ENCODE measurements around the gene ATG4C. TPM values are rescaled to one million over a fixed set of nuclear protein-coding genes. Genes with fewer than 3 reads are reported as not detected.
A peak's percentile ranks its signal among the peaks of the same experiment; 100 is the strongest.
"Not testable (repeated sequence)": the region's sequence is repeated elsewhere in the genome, so short reads cannot be mapped to it uniquely, and the experiment has no call there.

The ATG4C gene
- total RNA-seq, 1 donor from 2014 or later = 10.5 TPM

DNA sequence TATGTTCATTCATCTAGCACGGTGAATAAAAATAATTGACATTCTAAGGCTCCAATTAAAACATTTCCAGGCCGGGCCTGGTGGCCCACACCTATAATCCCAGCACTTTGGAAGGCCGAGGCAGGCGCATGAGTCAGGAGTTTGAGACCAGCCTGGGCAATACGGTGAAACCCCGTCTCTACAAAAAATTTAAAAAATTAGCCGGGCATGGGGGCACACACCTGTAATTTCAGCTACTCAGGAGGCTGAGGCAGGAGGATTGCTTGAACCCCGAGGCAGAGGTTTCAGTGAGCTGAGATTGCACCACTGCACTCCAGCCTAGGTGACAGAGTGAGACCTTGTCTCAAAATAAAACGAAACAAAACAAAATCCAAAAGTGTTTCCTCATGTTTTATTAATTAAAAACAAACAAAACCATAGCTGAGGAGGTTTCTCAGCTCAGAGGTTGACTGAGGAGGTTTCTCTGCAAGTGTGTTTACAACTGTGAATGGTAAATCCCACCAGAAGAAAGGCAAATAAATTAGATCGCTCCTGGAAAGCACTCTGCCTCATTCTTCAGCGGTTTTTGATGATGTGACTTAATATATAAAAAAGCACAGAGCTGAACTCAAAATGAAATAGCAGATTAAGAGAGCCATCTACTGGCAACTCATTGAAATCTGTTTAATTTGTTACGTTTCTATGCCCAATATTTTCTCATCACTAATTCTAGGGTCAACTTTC, 37.7 kb upstream of the ATG4C start:
- H3K9me3 Mint-ChIP-seq (ENCODE audit: unreplicated experiment) = peaks cover 20% of the 10 kb centered on the region
- TF ChIP-seq, protein P1, sequence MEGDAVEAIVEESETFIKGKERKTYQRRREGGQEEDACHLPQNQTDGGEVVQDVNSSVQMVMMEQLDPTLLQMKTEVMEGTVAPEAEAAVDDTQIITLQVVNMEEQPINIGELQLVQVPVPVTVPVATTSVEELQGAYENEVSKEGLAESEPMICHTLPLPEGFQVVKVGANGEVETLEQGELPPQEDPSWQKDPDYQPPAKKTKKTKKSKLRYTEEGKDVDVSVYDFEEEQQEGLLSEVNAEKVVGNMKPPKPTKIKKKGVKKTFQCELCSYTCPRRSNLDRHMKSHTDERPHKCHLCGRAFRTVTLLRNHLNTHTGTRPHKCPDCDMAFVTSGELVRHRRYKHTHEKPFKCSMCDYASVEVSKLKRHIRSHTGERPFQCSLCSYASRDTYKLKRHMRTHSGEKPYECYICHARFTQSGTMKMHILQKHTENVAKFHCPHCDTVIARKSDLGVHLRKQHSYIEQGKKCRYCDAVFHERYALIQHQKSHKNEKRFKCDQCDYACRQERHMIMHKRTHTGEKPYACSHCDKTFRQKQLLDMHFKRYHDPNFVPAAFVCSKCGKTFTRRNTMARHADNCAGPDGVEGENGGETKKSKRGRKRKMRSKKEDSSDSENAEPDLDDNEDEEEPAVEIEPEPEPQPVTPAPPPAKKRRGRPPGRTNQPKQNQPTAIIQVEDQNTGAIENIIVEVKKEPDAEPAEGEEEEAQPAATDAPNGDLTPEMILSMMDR (IDR thresholded peaks at IDR 0.05) = peak; percentile 74
- H3K4me3 Mint-ChIP-seq (ENCODE audit: unreplicated experiment) = peak overlapping the region; percentile 60
- H3K36me3 Mint-ChIP-seq (ENCODE audit: unreplicated experiment) = peaks cover 3% of the 10 kb centered on the region
- peak overlapping the region; percentile 27 for H3K27ac Mint-ChIP-seq (ENCODE audit: unreplicated experiment)
- no peaks in the 10 kb centered on the region for H3K27me3 Mint-ChIP-seq (ENCODE audit: unreplicated experiment)
- DNase-seq (ENCODE audit: extremely low spot score, unreplicated experiment) = no peak
- H3K4me1 Mint-ChIP-seq (ENCODE audit: unreplicated experiment) = peaks cover 19% of the 10 kb centered on the region

DNA sequence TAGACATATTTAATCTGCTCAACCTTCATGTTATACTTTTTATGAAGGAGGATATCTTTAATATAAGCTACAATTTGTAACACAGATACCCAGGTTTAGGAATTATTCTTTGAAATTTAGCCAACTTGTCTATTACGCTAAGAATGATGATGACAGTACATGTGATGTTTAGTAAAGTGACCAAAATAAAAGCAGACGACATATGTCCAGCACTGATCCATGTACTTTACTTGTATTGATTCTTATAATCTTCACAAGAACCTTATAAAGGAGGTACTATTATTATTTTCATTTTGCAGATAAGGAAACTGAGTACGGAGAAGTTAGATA, 37.2 kb upstream of the ATG4C start:
- Mint-ChIP-seq H3K4me3 (ENCODE audit: unreplicated experiment) (no peak overlapping the region), H3K36me3 (ENCODE audit: unreplicated experiment) (peaks cover 3% of the 10 kb centered on the region), H3K9me3 (ENCODE audit: unreplicated experiment) (peaks cover 15% of the 10 kb centered on the region), H3K4me1 (ENCODE audit: unreplicated experiment) (peaks cover 20% of the 10 kb centered on the region), H3K27ac (ENCODE audit: unreplicated experiment) (no peak overlapping the region), H3K27me3 (ENCODE audit: unreplicated experiment) (no peaks in the 10 kb centered on the region)
- DNase-seq (ENCODE audit: extremely low spot score, unreplicated experiment) = no peak
- TF ChIP-seq, protein P1 (IDR thresholded peaks at IDR 0.05) = peak; percentile 12

DNA sequence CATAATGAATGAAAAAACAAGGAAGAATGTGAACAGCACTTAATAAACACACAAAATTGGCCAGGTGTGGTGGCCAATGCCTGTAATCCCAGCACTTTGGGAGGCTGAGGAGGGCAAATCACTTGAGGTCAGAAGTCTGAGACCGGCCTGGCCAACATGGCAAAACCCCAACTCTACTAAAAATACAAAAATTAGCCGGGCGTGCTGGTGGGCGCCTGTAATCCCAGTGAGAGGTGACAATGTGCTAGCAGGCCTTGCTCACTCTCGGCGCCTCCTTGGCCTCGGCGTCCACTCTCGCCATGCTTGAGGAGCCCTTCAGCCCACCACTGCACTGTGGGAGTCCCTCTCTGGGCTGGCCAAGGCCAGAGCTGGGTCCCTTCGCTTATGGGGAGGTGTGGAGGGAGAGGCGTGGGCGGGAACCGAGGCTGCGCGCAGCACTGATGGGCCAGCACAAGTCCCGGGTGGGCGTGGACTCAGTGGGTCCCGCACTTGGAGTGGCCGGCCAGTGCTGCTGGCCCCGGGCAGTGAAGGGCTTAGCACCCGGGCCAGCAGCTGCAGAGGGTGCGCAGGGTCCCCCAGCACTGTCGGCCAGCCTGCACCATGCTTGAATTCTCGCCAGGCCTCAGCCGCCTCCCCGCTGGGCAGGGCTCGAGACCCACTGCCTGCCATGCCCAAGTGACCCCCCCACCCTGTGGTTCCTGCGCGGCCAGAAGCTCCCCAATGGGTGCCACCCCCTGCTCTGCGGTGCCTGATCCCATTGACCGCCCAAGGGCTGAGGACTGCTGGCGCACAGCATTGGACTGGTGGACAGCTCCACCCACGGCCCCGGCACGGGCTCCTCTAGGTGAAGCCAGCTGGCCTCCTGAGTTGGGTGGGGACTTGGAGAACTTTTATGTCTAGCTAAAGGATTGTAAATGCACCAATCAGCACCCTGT, 30.6 kb upstream of the ATG4C start:
- H3K27ac Mint-ChIP-seq (ENCODE audit: unreplicated experiment) = no peak overlapping the region
- H3K4me3 Mint-ChIP-seq (ENCODE audit: unreplicated experiment) = no peak overlapping the region
- H3K4me1 Mint-ChIP-seq (ENCODE audit: unreplicated experiment) = peaks cover 7% of the 10 kb centered on the region
- no peak for DNase-seq (ENCODE audit: extremely low spot score, unreplicated experiment)
- H3K27me3 Mint-ChIP-seq (ENCODE audit: unreplicated experiment) = no peaks in the 10 kb centered on the region
- H3K9me3 Mint-ChIP-seq (ENCODE audit: unreplicated experiment) = no peaks in the 10 kb centered on the region
- H3K36me3 Mint-ChIP-seq (ENCODE audit: unreplicated experiment) = no peaks in the 10 kb centered on the region
- TF ChIP-seq, protein P1 (IDR thresholded peaks at IDR 0.05) = no peak

DNA sequence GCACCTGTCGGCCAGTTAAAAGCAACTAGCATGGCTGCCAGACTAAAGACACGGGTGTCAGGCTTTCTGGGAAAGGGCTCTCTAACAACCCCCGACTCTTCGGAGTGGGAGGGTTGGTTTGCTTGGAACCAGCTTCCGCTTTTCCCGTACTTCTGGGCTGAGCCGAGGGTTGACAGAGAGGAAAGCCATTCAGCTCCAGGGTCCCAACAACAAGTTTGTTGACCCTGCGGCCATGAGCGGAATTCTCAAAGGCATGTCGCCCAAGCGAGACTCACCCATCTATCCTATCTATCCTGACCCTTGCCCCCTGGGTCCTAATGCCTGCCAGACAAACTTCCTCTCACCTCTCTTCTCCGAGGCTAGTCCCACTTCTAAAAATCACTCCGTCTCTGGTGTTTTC, 29.0 kb upstream of the ATG4C start:
- not testable (repeated sequence) for DNase-seq (ENCODE audit: extremely low spot score, unreplicated experiment); H3K9me3 Mint-ChIP-seq (ENCODE audit: unreplicated experiment); H3K27ac Mint-ChIP-seq (ENCODE audit: unreplicated experiment); H3K27me3 Mint-ChIP-seq (ENCODE audit: unreplicated experiment); H3K4me1 Mint-ChIP-seq (ENCODE audit: unreplicated experiment); H3K4me3 Mint-ChIP-seq (ENCODE audit: unreplicated experiment); H3K36me3 Mint-ChIP-seq (ENCODE audit: unreplicated experiment)

DNA sequence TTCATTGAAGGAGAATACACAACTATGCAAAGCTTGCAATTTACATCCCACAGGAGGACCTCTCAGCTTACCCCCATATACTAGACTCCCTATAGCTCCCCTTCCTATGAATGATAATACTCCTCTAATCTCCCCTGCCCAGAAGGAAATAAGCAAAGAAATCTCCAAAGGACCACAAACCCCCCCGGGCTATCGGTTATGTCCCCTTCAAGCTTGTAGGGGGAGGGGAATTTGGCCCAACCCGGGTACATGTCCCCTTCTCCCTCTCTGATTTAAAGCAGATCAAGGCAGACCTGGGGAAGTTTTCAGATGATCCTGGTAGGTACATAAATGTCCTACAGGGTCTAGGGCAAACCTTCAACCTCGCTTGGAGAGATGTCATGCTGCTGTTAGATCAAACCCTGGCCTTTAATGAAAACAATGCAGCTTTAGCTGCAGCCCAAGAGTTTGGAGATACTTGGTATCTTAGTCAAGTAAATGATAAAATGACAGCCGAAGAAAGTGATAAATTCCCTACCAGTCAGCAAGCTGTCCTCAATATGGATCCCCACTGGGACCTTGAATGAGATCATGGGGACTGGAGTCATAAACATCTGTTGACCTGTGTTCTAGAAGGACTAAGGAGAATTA, 27.6 kb upstream of the ATG4C start:
- H3K9me3 Mint-ChIP-seq (ENCODE audit: unreplicated experiment); H3K27me3 Mint-ChIP-seq (ENCODE audit: unreplicated experiment); H3K36me3 Mint-ChIP-seq (ENCODE audit: unreplicated experiment); DNase-seq (ENCODE audit: extremely low spot score, unreplicated experiment); H3K4me3 Mint-ChIP-seq (ENCODE audit: unreplicated experiment); H3K27ac Mint-ChIP-seq (ENCODE audit: unreplicated experiment); H3K4me1 Mint-ChIP-seq (ENCODE audit: unreplicated experiment): not testable (repeated sequence)

DNA sequence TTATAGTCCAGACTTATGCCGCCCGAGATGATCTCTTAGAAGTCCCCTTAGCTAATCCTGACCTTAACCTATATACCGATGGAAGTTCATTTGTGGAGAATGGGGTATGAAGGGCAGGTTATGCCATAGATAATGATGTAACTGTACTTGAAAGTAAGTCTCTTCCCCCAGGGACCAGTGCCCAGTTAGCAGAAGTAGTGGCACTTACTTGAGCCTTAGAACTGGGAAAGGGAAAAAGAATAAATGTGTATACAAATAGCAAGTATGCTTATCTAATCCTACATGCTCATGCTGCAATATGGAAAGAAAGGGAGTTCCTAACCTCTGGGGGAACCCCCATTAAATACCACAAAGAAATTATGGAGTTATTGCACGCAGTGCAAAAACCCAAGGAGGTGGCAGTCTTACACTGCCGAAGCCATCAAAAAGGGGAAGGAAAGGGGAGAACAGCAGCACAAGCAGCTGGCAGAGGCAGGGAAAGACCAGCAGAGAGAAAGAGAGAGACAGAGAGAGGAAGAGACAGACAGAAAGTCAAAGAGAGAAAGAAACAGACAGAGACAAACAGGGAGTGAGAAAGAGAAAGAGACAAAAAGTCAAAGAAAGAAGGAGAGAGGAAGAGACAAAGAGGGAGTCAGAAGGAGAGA, 24.6 kb upstream of the ATG4C start:
- not testable (repeated sequence) for H3K36me3 Mint-ChIP-seq (ENCODE audit: unreplicated experiment); H3K27me3 Mint-ChIP-seq (ENCODE audit: unreplicated experiment); H3K4me1 Mint-ChIP-seq (ENCODE audit: unreplicated experiment); H3K9me3 Mint-ChIP-seq (ENCODE audit: unreplicated experiment); H3K4me3 Mint-ChIP-seq (ENCODE audit: unreplicated experiment); H3K27ac Mint-ChIP-seq (ENCODE audit: unreplicated experiment); DNase-seq (ENCODE audit: extremely low spot score, unreplicated experiment)

DNA sequence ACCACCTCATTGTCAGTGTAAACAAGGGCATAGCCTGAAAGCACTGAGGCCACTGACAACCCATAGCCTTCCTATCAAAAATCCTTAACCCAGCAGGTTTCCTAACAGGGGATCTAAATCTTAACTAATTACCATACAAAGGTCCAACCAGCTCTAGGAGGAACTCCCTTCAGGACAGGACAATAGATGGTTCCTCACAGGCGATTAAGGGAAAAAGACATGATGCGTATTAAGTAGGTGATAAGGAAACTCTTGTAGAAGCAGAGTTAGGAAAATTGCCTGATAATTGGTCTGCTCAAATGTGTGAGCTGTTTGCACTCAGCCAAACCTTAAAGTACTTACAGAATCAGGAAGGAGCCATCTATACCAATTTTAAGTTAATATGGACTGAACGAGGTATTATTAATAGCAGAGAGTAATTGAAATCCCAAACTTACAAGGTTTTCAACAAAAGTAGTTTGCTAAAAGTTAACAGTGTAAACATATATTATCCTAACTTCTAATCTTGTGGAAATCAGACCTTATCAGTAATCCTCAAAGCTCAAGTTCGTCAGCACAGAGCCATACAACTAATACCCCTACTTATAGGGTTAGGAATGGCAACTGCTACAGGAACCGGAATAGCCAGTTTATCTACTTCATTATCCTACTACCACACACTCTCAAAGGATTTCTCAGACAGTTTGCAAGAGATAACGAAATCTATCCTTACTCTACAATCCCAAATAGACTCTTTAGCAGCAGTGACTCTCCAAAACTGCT, 23.7 kb upstream of the ATG4C start:
- not testable (repeated sequence) for H3K36me3 Mint-ChIP-seq (ENCODE audit: unreplicated experiment); H3K4me1 Mint-ChIP-seq (ENCODE audit: unreplicated experiment); H3K27me3 Mint-ChIP-seq (ENCODE audit: unreplicated experiment); H3K27ac Mint-ChIP-seq (ENCODE audit: unreplicated experiment); DNase-seq (ENCODE audit: extremely low spot score, unreplicated experiment); H3K9me3 Mint-ChIP-seq (ENCODE audit: unreplicated experiment); H3K4me3 Mint-ChIP-seq (ENCODE audit: unreplicated experiment)

DNA sequence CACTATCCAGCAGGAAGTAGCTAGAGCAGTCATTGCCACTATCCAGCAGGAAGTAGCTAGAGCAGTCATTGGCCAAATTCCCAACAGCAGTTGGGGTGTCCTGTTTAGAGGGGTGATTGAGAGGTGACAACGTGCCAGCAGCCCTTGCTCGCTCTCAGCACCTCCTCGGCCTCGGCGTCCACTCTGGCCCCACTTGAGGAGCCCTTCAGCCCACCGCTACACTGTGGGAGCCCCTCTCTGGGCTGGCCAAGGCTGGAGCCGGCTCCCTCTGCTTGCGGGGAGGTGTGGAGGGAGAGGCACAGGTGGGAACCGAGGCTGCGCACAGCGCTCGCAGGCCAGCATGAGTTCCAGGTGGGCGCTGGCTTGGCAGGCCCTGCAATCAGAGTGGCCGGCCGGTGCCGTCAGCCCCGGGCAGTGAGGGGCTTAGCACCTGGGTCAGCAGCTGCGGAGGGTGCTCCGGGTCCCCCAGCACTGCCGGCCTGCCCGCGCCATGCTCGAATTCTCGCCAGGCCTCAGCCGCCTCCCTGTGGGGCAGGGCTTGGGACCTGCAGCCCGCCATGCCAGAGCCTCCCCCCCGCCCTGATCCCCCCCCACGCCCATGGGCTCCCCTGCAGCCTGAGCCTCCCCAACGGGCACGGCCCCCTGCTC, 22.6 kb upstream of the ATG4C start:
- not testable (repeated sequence) for H3K27me3 Mint-ChIP-seq (ENCODE audit: unreplicated experiment); H3K4me3 Mint-ChIP-seq (ENCODE audit: unreplicated experiment); H3K9me3 Mint-ChIP-seq (ENCODE audit: unreplicated experiment); H3K36me3 Mint-ChIP-seq (ENCODE audit: unreplicated experiment); DNase-seq (ENCODE audit: extremely low spot score, unreplicated experiment); H3K27ac Mint-ChIP-seq (ENCODE audit: unreplicated experiment); H3K4me1 Mint-ChIP-seq (ENCODE audit: unreplicated experiment)
